Heart left ventricle (tissue), 16 donors: ENCODE measurements around the gene OSTM1. TPM values are rescaled to one million over a fixed set of nuclear protein-coding genes. Genes with fewer than 3 reads are reported as not detected.

Source experiments
- ATAC-seq, 4 donors: fragments of 200-7000 bp; cut with Tn5 transposase; one replicate each; pipeline ENCODE4 v1.9.1; 2020 to 2022; ENCODE audit warnings: moderate library complexity in 4 of 4, mild to moderate bottlenecking in 3 of 4, moderate number of reproducible peaks in 1 of 4
- DNase-seq, 5 donors: peaks; one replicate each; pipeline ENCODE4 v3.0.0-alpha.2; 2020
- H3K27ac ChIP-seq, 12 donors: fragments of 200-600 bp; sonication (generic) in 4 of 12; one replicate each; pipeline versions ENCODE4 v1.5.0 to v1.8.0; 2016 to 2022; ENCODE audit warnings: mild to moderate bottlenecking in 2 of 12
- H3K27me3 ChIP-seq, 9 donors: fragments of 200-600 bp; sonication (generic) in 2 of 9; one replicate each; pipeline versions ENCODE4 v1.5.1 to v1.8.0; 2016 to 2022; ENCODE audit warnings: mild to moderate bottlenecking in 3 of 9
- H3K36me3 ChIP-seq, 9 donors: fragments of 200-600 bp; sonication (generic) in 2 of 9; one replicate each; pipeline versions ENCODE4 v1.5.0 to v1.8.0; 2018 to 2022; ENCODE audit warnings: mild to moderate bottlenecking in 2 of 9
- H3K4me1 ChIP-seq, 12 donors: fragments of 200-600 bp; sonication (generic) in 4 of 12; one replicate each; pipeline versions ENCODE4 v1.5.0 to v1.8.0; 2016 to 2022; ENCODE audit warnings: mild to moderate bottlenecking in 3 of 12
- H3K4me3 ChIP-seq, 12 donors: fragments of 200-600 bp; sonication (generic) in 4 of 12; one replicate each; pipeline versions ENCODE4 v1.5.0 to v1.8.0; 2017 to 2022; ENCODE audit warnings: mild to moderate bottlenecking in 9 of 12, moderate library complexity in 4 of 12
- H3K9me3 ChIP-seq, 12 donors: fragments of 200-600 bp; sonication (generic) in 4 of 12; one replicate each; pipeline versions ENCODE4 v1.5.0 to v1.8.0; 2016 to 2022; ENCODE audit warnings: mild to moderate bottlenecking in 1 of 12
- POLR2A ChIP-seq, 2 donors: fragments of 450-650 bp; IDR thresholded peaks; one replicate each; pipeline ENCODE4 v1.6.1; 2017; ENCODE audit warnings: antibody characterized with exemption in 2 of 2, mild to moderate bottlenecking in 2 of 2, moderate library complexity in 2 of 2
- WGBS, 4 donors: extraction: QIAGEN DNeasy Blood & Tissue Kit in 2 of 4; methylation state at CpG; one replicate each; pipeline versions ENCODE4 v1.1.5 to v1.1.7; 2013 to 2018; 5-methylcytosine and 5-hydroxymethylcytosine counted together
- intact Hi-C, 10 donors: fragments of 100-400 bp; cut with DNase I; formaldehyde crosslinking; loops; one replicate each; pipeline versions ENCODE4 v1.11.1 to v1.14.2; 2022
- polyA plus RNA-seq, 2 donors: library from polyadenylated mRNA; stranded (reverse); fragments of 200-250 nt; gene quantifications; one replicate each; pipeline ENCODE4 v1.2.3, GENCODE V29; 2013
- total RNA-seq, 9 donors: library from RNA; depleted of rRNA in 2 of 9; stranded (reverse); fragments of >200 nt in 2 of 9; fragmentation: NEBNext Ultra II Directional in 3 of 9; extraction: Animal tissue kit (Norgen Biotek cat#: 25700) in 3 of 9; gene quantifications; one replicate each; pipeline versions ENCODE4 v1.1.0 to v1.2.4, GENCODE V29; 2016 to 2023
- TF ChIP-seq, protein P1 (sequence below), 12 donors: fragments of 200-600 bp; sonication (generic) in 4 of 12; IDR thresholded peaks; one replicate each; pipeline versions ENCODE4 v1.5.0 to v1.8.0; 2018 to 2022; ENCODE audit warnings: antibody characterized with exemption in 12 of 12, mild to moderate bottlenecking in 5 of 12
- donor health status: ischemic (EF 13 %, LVEDD 7.1; RV severe dilation, severe dysfunction).
- donor health status: healthy with polysubstance abuse.
- donor health status: DM: no; HTN: yes; CAD: no.
- donor health status: DM: no; HTN: no; CAD: no.
- donor health status: ischemic (EF 25% LVEDD 6.9; RV normal size, moderate dysfunction).
- donor health status: ischemic (EF 25% LVEDD 5.7; RV mildly dilated, moderate dysfunction).
- donor health status: healthy.
- donor health status: DM: yes; HTN: yes; CAD: no.
- donor health status: ischemic (EF 35%, LVEDD 5.7; RV mildly dilated, moderate dysfunction).
- donor health status: nonischemic (EF 11% LVEDD 7.7; RV severe dilation, severe dysfunction).
- donor health status: DM: yes; HTN: yes; CAD: no.
- donor health status: PGD.
- donor health status: ischemic (EF 29% LVEDD 5.4; RV normal size, mild dysfunction).
- donor health status: nonischemic (EF 23%, LVEDD 6.1; RV moderate dilation, normal function).

OSTM1 gene
- total and polyA plus RNA-seq, 11 donors, result 19.0 to 69.3 (median 45.2) TPM

- Histone ChIP-seq H3K27me3 (peaks cover 0 to 39% (median 3%) of the 10 kb centered on the region in 9 donors), H3K9me3 (no peaks in the 10 kb centered on the region), H3K27ac (no peak overlapping the region), H3K4me3 (no peak overlapping the region), H3K4me1 (no peaks in the 10 kb centered on the region), H3K36me3 (no peaks in the 10 kb centered on the region)
- ATAC-seq (no peak), DNase-seq (no peak)
- WGBS, 4 donors, result 88 to 90% (median 89%) methylated on average over 4 of the region's 4 CpGs
- intact Hi-C loops, result no loop called here
- TF ChIP-seq, protein P1, sequence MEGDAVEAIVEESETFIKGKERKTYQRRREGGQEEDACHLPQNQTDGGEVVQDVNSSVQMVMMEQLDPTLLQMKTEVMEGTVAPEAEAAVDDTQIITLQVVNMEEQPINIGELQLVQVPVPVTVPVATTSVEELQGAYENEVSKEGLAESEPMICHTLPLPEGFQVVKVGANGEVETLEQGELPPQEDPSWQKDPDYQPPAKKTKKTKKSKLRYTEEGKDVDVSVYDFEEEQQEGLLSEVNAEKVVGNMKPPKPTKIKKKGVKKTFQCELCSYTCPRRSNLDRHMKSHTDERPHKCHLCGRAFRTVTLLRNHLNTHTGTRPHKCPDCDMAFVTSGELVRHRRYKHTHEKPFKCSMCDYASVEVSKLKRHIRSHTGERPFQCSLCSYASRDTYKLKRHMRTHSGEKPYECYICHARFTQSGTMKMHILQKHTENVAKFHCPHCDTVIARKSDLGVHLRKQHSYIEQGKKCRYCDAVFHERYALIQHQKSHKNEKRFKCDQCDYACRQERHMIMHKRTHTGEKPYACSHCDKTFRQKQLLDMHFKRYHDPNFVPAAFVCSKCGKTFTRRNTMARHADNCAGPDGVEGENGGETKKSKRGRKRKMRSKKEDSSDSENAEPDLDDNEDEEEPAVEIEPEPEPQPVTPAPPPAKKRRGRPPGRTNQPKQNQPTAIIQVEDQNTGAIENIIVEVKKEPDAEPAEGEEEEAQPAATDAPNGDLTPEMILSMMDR (IDR thresholded peaks at IDR 0.05), result no peak
- TF ChIP-seq POLR2A (IDR thresholded peaks at IDR 0.05), result no peak
Measured at GRCh38 chr6:108093781-108094300, 19.3 kb upstream of the OSTM1 start.

- H3K27me3 ChIP-seq, result peaks cover 0 to 37% (median 0%) of the 10 kb centered on the region in 9 donors
Measured at GRCh38 chr6:108091288-108091687, 16.7 kb upstream of the OSTM1 start.

DNA sequence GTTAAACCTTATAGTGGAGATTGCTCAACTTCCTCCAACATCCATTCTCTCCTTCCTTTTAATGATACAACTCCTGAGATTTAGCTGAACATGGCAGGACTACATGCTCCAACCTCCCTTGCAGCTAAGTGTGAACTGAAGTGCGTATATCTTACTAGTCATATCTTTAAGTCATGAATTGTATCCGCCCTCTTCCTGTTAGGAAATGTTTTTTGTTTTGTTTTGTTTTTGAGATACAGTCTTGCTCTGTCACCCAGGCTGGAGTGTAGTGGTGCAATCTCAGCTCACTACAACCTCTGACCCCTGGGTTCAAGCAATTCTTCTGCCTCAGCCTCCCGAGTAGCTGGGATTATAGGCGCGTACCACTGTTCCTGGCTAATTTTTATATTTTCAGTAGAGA lies 8.8 kb upstream of the OSTM1 start:
- Histone ChIP-seq H3K4me1 (no peaks in the 10 kb centered on the region), H3K36me3 (no peaks in the 10 kb centered on the region), H3K27ac (no peak overlapping the region), H3K4me3 (no peak overlapping the region), H3K9me3 (no peaks in the 10 kb centered on the region), H3K27me3 (peaks cover 0 to 13% (median 0%) of the 10 kb centered on the region in 9 donors)
- DNase-seq, result no peak
- TF ChIP-seq, protein P1 (IDR thresholded peaks at IDR 0.05), result no peak
- no peak for TF ChIP-seq POLR2A (IDR thresholded peaks at IDR 0.05)
- intact Hi-C loops, result no loop called here
- no peak for ATAC-seq
- 83 to 87% (median 85%) methylated on average over 5 of the region's 5 CpGs for WGBS, 4 donors

More at GRCh38 chr6:108091288-108091687, 16.7 kb upstream of the OSTM1 start:
- H3K4me1 ChIP-seq, result no peaks in the 10 kb centered on the region
- no peaks in the 10 kb centered on the region for H3K9me3 ChIP-seq
- TF ChIP-seq, protein P1 (IDR thresholded peaks at IDR 0.05), result no peak
- no peak for TF ChIP-seq POLR2A (IDR thresholded peaks at IDR 0.05)
- DNase-seq, result no peak
- H3K36me3 ChIP-seq, result no peaks in the 10 kb centered on the region
- H3K4me3 ChIP-seq, result no peak overlapping the region
- intact Hi-C loops, result no loop called here
- no peak overlapping the region for H3K27ac ChIP-seq
- no peak for ATAC-seq

GRCh38 chr6:108082539-108082938 lies 8.0 kb upstream of the OSTM1 start:
- no peak for DNase-seq
- Histone ChIP-seq H3K27ac (no peak overlapping the region), H3K9me3 (no peaks in the 10 kb centered on the region), H3K4me3 (no peak overlapping the region), H3K36me3 (no peaks in the 10 kb centered on the region), H3K27me3 (peaks cover 0 to 13% (median 0%) of the 10 kb centered on the region in 9 donors), H3K4me1 (no peaks in the 10 kb centered on the region)
- WGBS, 4 donors, result 93 to 100% (median 96%) methylated on average over 1 of the region's 1 CpG
- TF ChIP-seq, protein P1 (IDR thresholded peaks at IDR 0.05), result no peak
- no peak for TF ChIP-seq POLR2A (IDR thresholded peaks at IDR 0.05)
- no peak for ATAC-seq
- intact Hi-C loops, result no loop called here
